ENCODE data around the gene FCSK. TPM values are rescaled to one million over a fixed set of nuclear protein-coding genes. Genes with fewer than 3 reads are reported as not detected.

The FCSK gene
- polyA plus RNA-seq, 1 donor = 17.8 TPM

GRCh38 chr16:70476272-70477020, 22.1 kb downstream of the FCSK start:
- no peak for DNase-seq

- no peak for DNase-seq
These were observed 23.8 kb downstream of the FCSK start for GRCh38 chr16:70478169-70478568.

- no peak for DNase-seq
These were observed 24.5 kb downstream of the FCSK start for GRCh38 chr16:70478912-70479341.

GRCh38 chr16:70480127-70481105, 26.0 kb downstream of the FCSK start:
- no peak for DNase-seq

GRCh38 chr16:70481929-70482536, 27.6 kb downstream of the FCSK start:
- DNase-seq = no peak

- no peak for DNase-seq
These were observed 28.2 kb downstream of the FCSK start for GRCh38 chr16:70482624-70483023.

GRCh38 chr16:70483426-70483825, 29.0 kb downstream of the FCSK start:
- DNase-seq = no peak

GRCh38 chr16:70484867-70485266, 30.5 kb downstream of the FCSK start:
- DNase-seq = no peak

GRCh38 chr16:70490261-70490660, 35.9 kb downstream of the FCSK start:
- no peak for DNase-seq

- DNase-seq = no peak
These were observed 39.4 kb downstream of the FCSK start for GRCh38 chr16:70493802-70494201.

- DNase-seq = no peak
These were observed 39.9 kb downstream of the FCSK start for GRCh38 chr16:70494202-70494770.

- DNase-seq = no peak
These were observed 40.4 kb downstream of the FCSK start for GRCh38 chr16:70494777-70495176.

GRCh38 chr16:70495425-70496182, 41.2 kb downstream of the FCSK start:
- no peak for DNase-seq

- DNase-seq = no peak
These were observed 42.1 kb downstream of the FCSK start for GRCh38 chr16:70496513-70496912.

- no peak for DNase-seq
These were observed 54.4 kb downstream of the FCSK start for GRCh38 chr16:70508752-70509151.

- DNase-seq = no peak
These were observed 55.8 kb downstream of the FCSK start for GRCh38 chr16:70510216-70510615.

GRCh38 chr16:70511833-70512232, 57.4 kb downstream of the FCSK start:
- DNase-seq = no peak

- no peak for DNase-seq
These were observed 58.1 kb downstream of the FCSK start for GRCh38 chr16:70512456-70512855.

GRCh38 chr16:70520612-70521297, 66.4 kb downstream of the FCSK start:
- no peak for DNase-seq

GRCh38 chr16:70522216-70523075, 68.1 kb downstream of the FCSK start:
- no peak for DNase-seq

Data from left kidney (tissue), 2 donors.